ENCODE measurements around the gene C5AR1.
"Not testable (repeated sequence)": the region's sequence is repeated elsewhere in the genome, so short reads cannot be mapped to it uniquely, and the experiment has no call there.

The C5AR1 gene

GRCh38 chr19:47353307-47353712 lies 43.6 kb downstream of the C5AR1 start:
- no peaks in the 10 kb centered on the region for H3K9me3 Mint-ChIP-seq
- DNase-seq (ENCODE audit: low spot score in 2 of 2) (no peak), ATAC-seq (ENCODE audit: low read depth) (no peak)
- H3K4me1 Mint-ChIP-seq, result peaks cover 27% of the 10 kb centered on the region
- no peak overlapping the region for H3K4me3 Mint-ChIP-seq
- no peak overlapping the region for H3K27ac Mint-ChIP-seq
- H3K36me3 Mint-ChIP-seq, result peaks cover 33% of the 10 kb centered on the region
- no peaks in the 10 kb centered on the region for H3K27me3 Mint-ChIP-seq

GRCh38 chr19:47356900-47357299 lies 47.2 kb downstream of the C5AR1 start:
- no peaks in the 10 kb centered on the region for H3K27me3 Mint-ChIP-seq
- ATAC-seq (ENCODE audit: low read depth) (no peak), DNase-seq (ENCODE audit: low spot score in 2 of 2) (no peak)
- no peak overlapping the region for H3K4me3 Mint-ChIP-seq
- no peaks in the 10 kb centered on the region for H3K9me3 Mint-ChIP-seq
- H3K36me3 Mint-ChIP-seq, result peaks cover 46% of the 10 kb centered on the region
- H3K27ac Mint-ChIP-seq, result no peak overlapping the region
- H3K4me1 Mint-ChIP-seq, result peaks cover 7% of the 10 kb centered on the region

- H3K9me3 Mint-ChIP-seq, result no peaks in the 10 kb centered on the region
- H3K4me3 Mint-ChIP-seq, result no peak overlapping the region
- peaks cover 43% of the 10 kb centered on the region for H3K36me3 Mint-ChIP-seq
- ATAC-seq (ENCODE audit: low read depth), result no peak
- DNase-seq (ENCODE audit: low spot score in 2 of 2), result no peak
- no peaks in the 10 kb centered on the region for H3K27me3 Mint-ChIP-seq
- H3K4me1 Mint-ChIP-seq, result peaks cover 4% of the 10 kb centered on the region
- H3K27ac Mint-ChIP-seq, result no peak overlapping the region
Measured at GRCh38 chr19:47357788-47358680, 48.4 kb downstream of the C5AR1 start.

GRCh38 chr19:47358936-47359335 lies 49.3 kb downstream of the C5AR1 start:
- peaks cover 47% of the 10 kb centered on the region for H3K36me3 Mint-ChIP-seq

GRCh38 chr19:47362321-47362720 lies 52.7 kb downstream of the C5AR1 start:
- H3K36me3 Mint-ChIP-seq, result peaks cover 39% of the 10 kb centered on the region
- H3K27ac Mint-ChIP-seq, result no peak overlapping the region
- H3K9me3 Mint-ChIP-seq, result no peaks in the 10 kb centered on the region
- no peak for ATAC-seq (ENCODE audit: low read depth)
- DNase-seq (ENCODE audit: low spot score in 2 of 2), result no peak
- no peaks in the 10 kb centered on the region for H3K4me1 Mint-ChIP-seq
- no peaks in the 10 kb centered on the region for H3K27me3 Mint-ChIP-seq
- H3K4me3 Mint-ChIP-seq, result no peak overlapping the region

More at GRCh38 chr19:47358936-47359335, 49.3 kb downstream of the C5AR1 start:
- no peaks in the 10 kb centered on the region for H3K27me3 Mint-ChIP-seq
- no peak overlapping the region for H3K27ac Mint-ChIP-seq
- no peaks in the 10 kb centered on the region for H3K9me3 Mint-ChIP-seq
- H3K4me1 Mint-ChIP-seq, result peaks cover 4% of the 10 kb centered on the region
- DNase-seq (ENCODE audit: low spot score in 2 of 2) (no peak), ATAC-seq (ENCODE audit: low read depth) (no peak)
- no peak overlapping the region for H3K4me3 Mint-ChIP-seq

GRCh38 chr19:47363758-47364531 lies 54.3 kb downstream of the C5AR1 start:
- DNase-seq (ENCODE audit: low spot score in 2 of 2) (no peak), ATAC-seq (ENCODE audit: low read depth) (no peak)
- H3K4me3 Mint-ChIP-seq, result no peak overlapping the region
- no peaks in the 10 kb centered on the region for H3K9me3 Mint-ChIP-seq
- no peak overlapping the region for H3K27ac Mint-ChIP-seq
- no peaks in the 10 kb centered on the region for H3K4me1 Mint-ChIP-seq
- peaks cover 34% of the 10 kb centered on the region for H3K36me3 Mint-ChIP-seq
- H3K27me3 Mint-ChIP-seq, result no peaks in the 10 kb centered on the region

- not testable (repeated sequence) for H3K9me3 Mint-ChIP-seq; H3K4me1 Mint-ChIP-seq; H3K4me3 Mint-ChIP-seq; ATAC-seq (ENCODE audit: low read depth); H3K27me3 Mint-ChIP-seq; H3K27ac Mint-ChIP-seq; DNase-seq (ENCODE audit: low spot score in 2 of 2)
- H3K36me3 Mint-ChIP-seq, result peaks cover 38% of the 10 kb centered on the region
Measured at GRCh38 chr19:47365455-47365854, 55.8 kb downstream of the C5AR1 start.

- no peak for DNase-seq (ENCODE audit: low spot score in 2 of 2)
- Mint-ChIP-seq H3K4me3 (no peak overlapping the region), H3K36me3 (peaks cover 26% of the 10 kb centered on the region), H3K27ac (no peak overlapping the region), H3K9me3 (no peaks in the 10 kb centered on the region), H3K4me1 (no peaks in the 10 kb centered on the region), H3K27me3 (no peaks in the 10 kb centered on the region)
- no peak for ATAC-seq (ENCODE audit: low read depth)
Measured at GRCh38 chr19:47370045-47370611, 60.5 kb downstream of the C5AR1 start.

- Mint-ChIP-seq H3K27ac (no peak overlapping the region), H3K4me1 (no peaks in the 10 kb centered on the region), H3K9me3 (no peaks in the 10 kb centered on the region), H3K27me3 (no peaks in the 10 kb centered on the region), H3K36me3 (peaks cover 26% of the 10 kb centered on the region), H3K4me3 (no peak overlapping the region)
- ATAC-seq (ENCODE audit: low read depth) (no peak), DNase-seq (ENCODE audit: low spot score in 2 of 2) (no peak)
Measured at GRCh38 chr19:47371261-47371660, 61.6 kb downstream of the C5AR1 start.

All from memory B cell (primary cell).